IMR-90 (cell line): Measurements from ENCODE around the gene INCA1. TPM values are rescaled to one million over a fixed set of nuclear protein-coding genes. Genes with fewer than 3 reads are reported as not detected.

Experiments
- ATAC-seq: fragments of 200-7000 bp; cut with Tn5 transposase; 2 replicates; pipeline ENCODE4 v1.9.1; 2020; ENCODE audit warnings: low read depth, mild to moderate bottlenecking, moderate library complexity
- BruUV-seq: library from RNA; stranded (reverse); fragments of 400-500 nt; replicated peaks from 2 replicates; lab custom pipeline; 2021; lab: Mats Ljungman, UMichigan
- CTCF ChIA-PET: fragments of 300-600 bp; formaldehyde crosslinking; extraction: SDS; loops from one replicate; lab custom pipeline; 2021; ENCODE audit warnings: antibody characterized with exemption; lab: Yijun Ruan, JAX
- POLR2A ChIA-PET: fragments of 300-600 bp; sonication (Branson Sonifier 250); formaldehyde crosslinking; loops from one replicate; lab custom pipeline; 2022; ENCODE audit warnings: antibody characterized with exemption; ENCODE audit not compliant: unreplicated experiment; lab: Charles Lee
- DNase-seq: peaks from one replicate; pipeline ENCODE4 v3.0.0; 2013
- H2AFZ ChIP-seq: replicated peaks from 2 replicates; pipeline ENCODE3; 2013; ENCODE audit warnings: low read length, mild to moderate bottlenecking; ENCODE audit not compliant: poor library complexity
- H2AK5ac ChIP-seq: 2 replicates; pipeline ENCODE4 v1.6.1; 2013; ENCODE audit warnings: low read depth, low read length, inconsistent platforms
- H2AK9ac ChIP-seq: replicated peaks from 2 replicates; pipeline ENCODE3; 2013; ENCODE audit warnings: mild to moderate bottlenecking, low read depth, low read length, moderate library complexity; ENCODE audit not compliant: poor library complexity
- H2BK120ac ChIP-seq: 2 replicates; pipeline ENCODE4 v1.6.1; 2013; ENCODE audit warnings: low read depth, low read length, inconsistent platforms
- H2BK15ac ChIP-seq: 3 replicates; pipeline ENCODE4 v1.6.1; 2013; ENCODE audit warnings: low read depth, low read length, inconsistent platforms
- H2BK20ac ChIP-seq: 2 replicates; pipeline ENCODE4 v1.6.1; 2013; ENCODE audit warnings: low read depth, mild to moderate bottlenecking, inconsistent platforms, low read length, moderate library complexity
- H2BK5ac ChIP-seq: 2 replicates; pipeline ENCODE4 v1.6.1; 2013; ENCODE audit warnings: mild to moderate bottlenecking, low read depth, low read length, inconsistent platforms; ENCODE audit not compliant: poor library complexity, severe bottlenecking
- H3K14ac ChIP-seq: replicated peaks from 2 replicates; pipeline ENCODE4 v1.6.1; 2013; ENCODE audit warnings: low read depth, low read length, inconsistent platforms
- H3K18ac ChIP-seq: 2 replicates; pipeline ENCODE4 v1.6.1; 2013; ENCODE audit warnings: low read depth, low read length, control low read depth
- H3K23ac ChIP-seq: 2 replicates; pipeline ENCODE4 v1.6.1; 2013; ENCODE audit warnings: low read depth, low read length, inconsistent platforms
- H3K27ac ChIP-seq: 2 replicates; pipeline ENCODE4 v1.5.1; 2013; ENCODE audit warnings: mild to moderate bottlenecking, control low read depth, low read length; ENCODE audit not compliant: insufficient read depth
- H3K27me3 ChIP-seq: 2 replicates; pipeline ENCODE4 v1.6.1; 2013; ENCODE audit warnings: low read length; ENCODE audit not compliant: control insufficient read depth, insufficient read depth
- H3K36me3 ChIP-seq: 2 replicates; pipeline ENCODE4 v1.6.1; 2013; ENCODE audit warnings: low read length, mixed read lengths; ENCODE audit not compliant: control insufficient read depth, insufficient read depth
- H3K4ac ChIP-seq: 2 replicates; pipeline ENCODE4 v1.6.1; 2013; ENCODE audit warnings: low read depth, low read length, inconsistent platforms
- H3K4me1 ChIP-seq: 2 replicates; pipeline ENCODE4 v1.6.1; 2013; ENCODE audit warnings: low read length, mixed read lengths; ENCODE audit not compliant: control insufficient read depth, insufficient read depth
- H3K4me2 ChIP-seq: 2 replicates; pipeline ENCODE4 v1.6.1; 2013; ENCODE audit warnings: low read depth, mild to moderate bottlenecking, control low read depth, low read length, moderate library complexity
- H3K4me3 ChIP-seq: 2 replicates; pipeline ENCODE4 v1.5.1; 2013; ENCODE audit warnings: low read depth, mild to moderate bottlenecking, control low read depth, low read length, moderate library complexity; ENCODE audit not compliant: insufficient read depth
- H3K56ac ChIP-seq: 2 replicates; pipeline ENCODE4 v1.6.1; 2013; ENCODE audit warnings: low read length, inconsistent platforms; ENCODE audit not compliant: insufficient read depth; ENCODE audit errors: extremely low read depth
- H3K79me1 ChIP-seq, 2 experiments: 2 replicates each; pipeline ENCODE4 v1.6.1; 2013; ENCODE audit warnings: low read length in 2 of 2, inconsistent platforms in 1 of 2, low read depth in 1 of 2
- H3K9ac ChIP-seq: 2 replicates; pipeline ENCODE4 v1.6.1; 2013; ENCODE audit warnings: low read depth, low read length, control low read depth
- H3K9me1 ChIP-seq: 2 replicates; pipeline ENCODE4 v1.6.1; 2013; ENCODE audit warnings: low read length, inconsistent platforms; ENCODE audit not compliant: insufficient read depth
- H3K9me3 ChIP-seq: 2 replicates; pipeline ENCODE4 v1.6.1; 2013; ENCODE audit warnings: low read length; ENCODE audit not compliant: control insufficient read depth, insufficient read depth
- H4K20me1 ChIP-seq: 2 replicates; pipeline ENCODE4 v1.6.1; 2013; ENCODE audit warnings: low read length, inconsistent platforms; ENCODE audit not compliant: insufficient read depth
- H4K5ac ChIP-seq: 2 replicates; pipeline ENCODE4 v1.6.1; 2013; ENCODE audit warnings: mild to moderate bottlenecking, low read depth, low read length, control low read depth
- H4K8ac ChIP-seq, 2 experiments: 2 replicates each; pipeline ENCODE4 v1.6.1; 2013; ENCODE audit warnings: low read depth in 2 of 2, low read length in 2 of 2, control low read depth in 1 of 2, inconsistent platforms in 1 of 2
- H4K91ac ChIP-seq: 2 replicates; pipeline ENCODE4 v1.6.1; 2013; ENCODE audit warnings: low read depth, low read length, inconsistent platforms; ENCODE audit not compliant: insufficient read depth
- BHLHE40 ChIP-seq: fragments of 150-350 bp; IDR thresholded peaks from 2 replicates; pipeline ENCODE4 v1.6.1; 2016; ENCODE audit warnings: mild to moderate bottlenecking, low read depth, low read length
- CEBPB ChIP-seq: IDR thresholded peaks from 2 replicates; pipeline ENCODE4 v1.6.1; 2012; ENCODE audit warnings: low read depth, low read length, improper control_type of control experiment
- CHD1 ChIP-seq: IDR thresholded peaks from 2 replicates; pipeline ENCODE4 v1.6.1; 2012; ENCODE audit warnings: low read depth, low read length, improper control_type of control experiment
- CTCF ChIP-seq: conservative IDR thresholded peaks from 2 replicates; pipeline ENCODE4 v1.5.1; 2012; ENCODE audit warnings: mild to moderate bottlenecking, low read depth, low read length, improper control_type of control experiment
- ELK1 ChIP-seq: fragments of 150-350 bp; IDR thresholded peaks from 2 replicates; pipeline ENCODE4 v1.6.1; 2016; ENCODE audit warnings: low read depth, mild to moderate bottlenecking, low read length, moderate library complexity, borderline replicate concordance
- FOS ChIP-seq: fragments of 150-350 bp; IDR thresholded peaks from 2 replicates; pipeline ENCODE4 v1.6.1; 2016; ENCODE audit warnings: low read depth, low read length
- MAFK ChIP-seq: IDR thresholded peaks from 2 replicates; pipeline ENCODE4 v1.6.1; 2012; ENCODE audit warnings: low read depth, low read length, improper control_type of control experiment
- MAZ ChIP-seq: IDR thresholded peaks from 2 replicates; pipeline ENCODE4 v1.6.1; 2012; ENCODE audit warnings: low read depth, mild to moderate bottlenecking, low read length, improper control_type of control experiment, moderate library complexity, borderline replicate concordance
- MXI1 ChIP-seq: IDR thresholded peaks from 2 replicates; pipeline ENCODE4 v1.6.1; 2012; ENCODE audit warnings: low read depth, mild to moderate bottlenecking, low read length, moderate library complexity, borderline replicate concordance
- NFE2L2 ChIP-seq: fragments of 150-350 bp; IDR thresholded peaks from 2 replicates; pipeline ENCODE4 v1.6.1; 2016; ENCODE audit warnings: low read depth, mild to moderate bottlenecking, low read length
- POLR2A ChIP-seq: IDR thresholded peaks from 2 replicates; pipeline ENCODE4 v1.6.1; 2012; ENCODE audit warnings: mild to moderate bottlenecking, low read depth, low read length
- RAD21 ChIP-seq: IDR thresholded peaks from 2 replicates; pipeline ENCODE4 v1.6.1; 2012; ENCODE audit warnings: low read length, improper control_type of control experiment
- RCOR1 ChIP-seq: IDR thresholded peaks from 2 replicates; pipeline ENCODE4 v1.6.1; 2012; ENCODE audit warnings: mild to moderate bottlenecking, low read length, improper control_type of control experiment; ENCODE audit not compliant: insufficient replicate concordance
- RFX5 ChIP-seq: IDR thresholded peaks from 2 replicates; pipeline ENCODE4 v1.8.0; 2012; ENCODE audit warnings: low read depth, mild to moderate bottlenecking, low read length, moderate library complexity
- SMC3 ChIP-seq: fragments of 150-350 bp; IDR thresholded peaks from 2 replicates; pipeline ENCODE4 v1.6.1; 2016; ENCODE audit warnings: low read depth, mild to moderate bottlenecking, antibody characterized with exemption, low read length, moderate library complexity
- USF2 ChIP-seq: fragments of 150-350 bp; IDR thresholded peaks from 2 replicates; pipeline ENCODE4 v1.6.1; 2017; ENCODE audit warnings: mild to moderate bottlenecking, antibody characterized with exemption, low read length, low read depth
- WGBS, 2 experiments: methylation state at CpG; one replicate each; pipeline versions ENCODE4 v1.1.5 to v1.1.7; 2013; ENCODE audit warnings: missing lambda C conversion rate in 2 of 2; ENCODE audit not compliant: insufficient read length in 1 of 2; ENCODE audit errors: extremely low coverage in 2 of 2; 5-methylcytosine and 5-hydroxymethylcytosine counted together
- dilution Hi-C: fragments of 300-500 bp; cut with HindIII; formaldehyde crosslinking; loops from one replicate; pipeline ENCODE4 v1.14.3; 2018; ENCODE audit warnings: low sequenced_read_pairs; ENCODE audit not compliant: unreplicated experiment
- in situ Hi-C: fragments of 300-500 bp; cut with MboI; formaldehyde crosslinking; loops from 3 replicates; pipeline ENCODE4 v1.14.3; 2019; ENCODE audit warnings: low sequenced_read_pairs, inconsistent platforms, mixed read lengths
- intact Hi-C: fragments of 100-400 bp; cut with micrococcal nuclease; formaldehyde crosslinking; loops from 2 replicates; pipeline ENCODE4 v1.10.0; 2022
- polyA plus RNA-seq, 3 experiments: library from polyadenylated mRNA; depleted of rRNA; stranded (reverse); fragments of >200 nt; gene quantifications; 2 replicates each; pipeline ENCODE4 v1.2.3, GENCODE V29; 2012; ENCODE audit warnings: low replicate concordance in 1 of 3
- total RNA-seq: library from RNA; depleted of rRNA; stranded (reverse); fragments of >200 nt; gene quantifications from 2 replicates; pipeline ENCODE4 v1.2.3, GENCODE V29; 2012

INCA1 gene
- total and polyA plus RNA-seq, 2 of the 4 experiments (the other 2 are of a cell fraction), result 0.18 to 0.51 TPM

- no peak overlapping the region for H3K23ac ChIP-seq
- TF ChIP-seq CEBPB, result no peak
- no peak for TF ChIP-seq USF2
- no peak for TF ChIP-seq ELK1
- no peak for TF ChIP-seq RFX5
- no peak for TF ChIP-seq BHLHE40
- no peak for TF ChIP-seq FOS
- TF ChIP-seq CHD1, result no peak
- TF ChIP-seq MAZ, result no peak
- no peak for TF ChIP-seq CTCF
- no peak for TF ChIP-seq SMC3
- TF ChIP-seq POLR2A, result no peak
- TF ChIP-seq NFE2L2, result no peak
- TF ChIP-seq MAFK, result no peak
- TF ChIP-seq RCOR1, result no peak
- TF ChIP-seq RAD21, result no peak
- no peak for TF ChIP-seq MXI1
- DNase-seq (no peak), ATAC-seq (no peak)
- no peak overlapping the region for H2AK9ac ChIP-seq
- 80% methylated on average over 2 of the region's 6 CpGs; no CpG with 5 or more reads in 1 of the 2 experiments for WGBS, 2 experiments
- no peaks in the 10 kb centered on the region for H3K4me1 ChIP-seq
- H2BK20ac ChIP-seq, result no peak overlapping the region
- H3K27me3 ChIP-seq, result no peaks in the 10 kb centered on the region; the same call in 1 of the 2 replicates
- no peak overlapping the region for H3K4me3 ChIP-seq
- H2BK120ac ChIP-seq, result no peak overlapping the region
- no peak overlapping the region for H4K8ac ChIP-seq
- POLR2A ChIA-PET, result no interaction called here
- no peak overlapping the region for H3K27ac ChIP-seq
- no peak overlapping the region for H4K91ac ChIP-seq
- CTCF ChIA-PET, result no interaction called here
- H3K9me1 ChIP-seq, result no peaks in the 10 kb centered on the region
- no peak overlapping the region for H2BK5ac ChIP-seq
- in situ Hi-C loops, result no loop called here
- no peaks in the 10 kb centered on the region for H3K36me3 ChIP-seq
- no peaks in the 10 kb centered on the region for H4K20me1 ChIP-seq
- H3K18ac ChIP-seq, result no peak overlapping the region
- H3K79me1 ChIP-seq, result no peaks in the 10 kb centered on the region
- H2AK5ac ChIP-seq, result no peak overlapping the region
- dilution Hi-C loops, result no loop called here
- no peak overlapping the region for H2BK15ac ChIP-seq
- H2AFZ ChIP-seq, result no peak overlapping the region
- intact Hi-C loops, result no loop called here
- H3K4ac ChIP-seq, result no peak overlapping the region
- no peak overlapping the region for H3K9ac ChIP-seq
- no peak overlapping the region for H3K56ac ChIP-seq
- no peak overlapping the region for H4K5ac ChIP-seq
- BruUV-seq, result no TSS peak
- no peaks in the 10 kb centered on the region; the same call in 1 of the 2 replicates for H3K9me3 ChIP-seq
- no peak overlapping the region for H3K14ac ChIP-seq
- H3K4me2 ChIP-seq, result no peak overlapping the region
Observed at GRCh38 chr17:5045496-5045895, 48.2 kb upstream of the INCA1 start.
